Measurements from ENCODE around the gene C5orf22. TPM values are rescaled to one million over a fixed set of nuclear protein-coding genes. Genes with fewer than 3 reads are reported as not detected.

The C5orf22 gene
- total RNA-seq, 1 donor from 2014 or later, result 17.2 TPM

DNA sequence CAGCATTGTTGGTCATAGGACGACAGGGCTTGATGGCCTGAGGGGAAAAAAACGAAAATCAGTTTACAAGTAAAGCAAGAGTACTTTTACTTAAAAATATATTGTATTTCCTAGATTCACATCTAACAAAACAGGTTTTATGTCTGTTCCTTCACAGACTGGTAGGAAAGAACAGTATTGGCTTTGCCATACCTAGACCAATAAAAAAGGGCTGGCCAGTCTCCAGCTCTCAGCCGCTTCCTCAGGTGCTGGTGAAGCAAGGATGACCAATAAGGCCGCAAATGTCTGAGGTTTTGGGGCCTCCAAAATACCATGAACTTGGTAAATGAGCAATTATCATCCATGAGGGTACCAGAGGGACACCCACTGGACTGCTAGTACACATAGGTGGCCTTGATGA, 36.8 kb upstream of the C5orf22 start:
- Mint-ChIP-seq H3K27ac (ENCODE audit: unreplicated experiment) (no peak overlapping the region), H3K36me3 (ENCODE audit: low read depth) (peaks cover 35% of the 10 kb centered on the region), H3K4me3 (ENCODE audit: unreplicated experiment) (no peak overlapping the region), H3K4me1 (ENCODE audit: low read depth) (no peaks in the 10 kb centered on the region), H3K27me3 (ENCODE audit: low read depth) (no peaks in the 10 kb centered on the region), H3K9me3 (ENCODE audit: low read depth) (no peaks in the 10 kb centered on the region)
- TF ChIP-seq, protein P1, sequence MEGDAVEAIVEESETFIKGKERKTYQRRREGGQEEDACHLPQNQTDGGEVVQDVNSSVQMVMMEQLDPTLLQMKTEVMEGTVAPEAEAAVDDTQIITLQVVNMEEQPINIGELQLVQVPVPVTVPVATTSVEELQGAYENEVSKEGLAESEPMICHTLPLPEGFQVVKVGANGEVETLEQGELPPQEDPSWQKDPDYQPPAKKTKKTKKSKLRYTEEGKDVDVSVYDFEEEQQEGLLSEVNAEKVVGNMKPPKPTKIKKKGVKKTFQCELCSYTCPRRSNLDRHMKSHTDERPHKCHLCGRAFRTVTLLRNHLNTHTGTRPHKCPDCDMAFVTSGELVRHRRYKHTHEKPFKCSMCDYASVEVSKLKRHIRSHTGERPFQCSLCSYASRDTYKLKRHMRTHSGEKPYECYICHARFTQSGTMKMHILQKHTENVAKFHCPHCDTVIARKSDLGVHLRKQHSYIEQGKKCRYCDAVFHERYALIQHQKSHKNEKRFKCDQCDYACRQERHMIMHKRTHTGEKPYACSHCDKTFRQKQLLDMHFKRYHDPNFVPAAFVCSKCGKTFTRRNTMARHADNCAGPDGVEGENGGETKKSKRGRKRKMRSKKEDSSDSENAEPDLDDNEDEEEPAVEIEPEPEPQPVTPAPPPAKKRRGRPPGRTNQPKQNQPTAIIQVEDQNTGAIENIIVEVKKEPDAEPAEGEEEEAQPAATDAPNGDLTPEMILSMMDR (IDR thresholded peaks at IDR 0.05), result no peak
- DNase-seq (ENCODE audit: low spot score), result no peak

DNA sequence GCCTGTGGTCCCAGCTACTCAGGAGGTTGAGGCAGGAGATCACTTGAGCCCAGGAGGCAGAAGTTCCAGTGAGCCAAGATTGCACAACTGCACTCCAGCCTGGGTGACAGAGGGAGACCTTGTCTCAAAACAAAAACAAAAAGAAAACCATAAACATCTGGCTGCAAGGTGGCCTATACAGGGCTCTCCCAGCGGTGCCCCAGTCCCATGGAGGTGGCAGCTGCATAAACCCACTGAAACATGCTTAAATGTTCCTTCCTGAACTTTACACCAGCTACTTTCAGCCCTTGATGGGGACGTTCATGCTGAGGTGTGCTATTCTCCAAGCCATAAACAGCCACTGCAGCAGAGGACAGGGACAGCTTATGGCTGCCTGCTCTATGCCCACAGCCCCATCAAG, 35.8 kb upstream of the C5orf22 start:
- no peak for DNase-seq (ENCODE audit: low spot score)
- peaks cover 37% of the 10 kb centered on the region for H3K36me3 Mint-ChIP-seq (ENCODE audit: low read depth)
- H3K9me3 Mint-ChIP-seq (ENCODE audit: low read depth), result no peaks in the 10 kb centered on the region
- no peaks in the 10 kb centered on the region for H3K27me3 Mint-ChIP-seq (ENCODE audit: low read depth)
- H3K27ac Mint-ChIP-seq (ENCODE audit: unreplicated experiment), result no peak overlapping the region
- TF ChIP-seq, protein P1 (IDR thresholded peaks at IDR 0.05), result no peak
- H3K4me3 Mint-ChIP-seq (ENCODE audit: unreplicated experiment), result no peak overlapping the region
- H3K4me1 Mint-ChIP-seq (ENCODE audit: low read depth), result no peaks in the 10 kb centered on the region

DNA sequence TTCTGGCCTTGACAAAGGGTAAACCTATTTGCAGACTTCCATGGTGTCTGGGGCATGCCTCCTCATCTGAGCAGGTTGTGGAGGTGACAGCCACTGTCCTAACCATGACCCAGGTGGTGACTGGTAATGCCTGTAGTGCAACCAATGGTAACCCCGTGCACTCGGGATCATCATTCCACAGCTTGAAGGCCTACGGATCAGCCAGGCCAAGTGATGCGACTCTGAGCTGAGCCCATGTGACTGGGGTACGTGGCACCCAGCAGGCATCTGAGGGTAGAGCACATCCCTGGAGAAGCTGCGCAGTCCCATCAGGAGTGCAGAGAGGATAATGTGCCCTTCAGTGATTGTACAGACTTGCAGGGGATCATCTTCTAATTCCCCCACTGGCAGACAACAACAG, 35.2 kb upstream of the C5orf22 start:
- H3K27me3 Mint-ChIP-seq (ENCODE audit: low read depth), result no peaks in the 10 kb centered on the region
- H3K4me3 Mint-ChIP-seq (ENCODE audit: unreplicated experiment), result no peak overlapping the region

DNA sequence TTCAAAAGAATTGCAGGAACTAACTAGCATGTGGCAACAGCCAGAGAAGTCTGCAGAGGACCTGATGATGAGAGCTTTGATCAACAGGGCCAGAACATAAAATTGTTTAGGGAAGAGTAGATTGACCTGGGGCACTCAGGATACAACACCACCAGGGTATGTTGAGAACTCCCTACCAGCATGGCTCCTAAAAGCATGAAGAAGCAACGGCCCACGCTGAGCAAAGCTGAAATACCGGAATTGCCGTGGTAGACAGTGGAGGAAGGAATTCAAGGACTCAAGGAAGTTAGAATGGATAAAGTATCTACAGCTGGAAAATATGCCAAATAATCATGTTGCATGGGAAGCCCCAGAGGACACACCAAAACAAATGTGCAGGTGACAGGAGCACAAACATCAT, 31.8 kb upstream of the C5orf22 start:
- Mint-ChIP-seq H3K27ac (ENCODE audit: unreplicated experiment) (no peak overlapping the region), H3K4me1 (ENCODE audit: low read depth) (no peaks in the 10 kb centered on the region), H3K36me3 (ENCODE audit: low read depth) (peaks cover 44% of the 10 kb centered on the region), H3K9me3 (ENCODE audit: low read depth) (no peaks in the 10 kb centered on the region), H3K4me3 (ENCODE audit: unreplicated experiment) (no peak overlapping the region), H3K27me3 (ENCODE audit: low read depth) (no peaks in the 10 kb centered on the region)
- DNase-seq (ENCODE audit: low spot score), result no peak
- TF ChIP-seq, protein P1 (IDR thresholded peaks at IDR 0.05), result no peak

More for the DNA sequence above, 35.2 kb upstream of the C5orf22 start:
- Mint-ChIP-seq H3K36me3 (ENCODE audit: low read depth) (peaks cover 36% of the 10 kb centered on the region), H3K4me1 (ENCODE audit: low read depth) (no peaks in the 10 kb centered on the region), H3K9me3 (ENCODE audit: low read depth) (no peaks in the 10 kb centered on the region), H3K27ac (ENCODE audit: unreplicated experiment) (no peak overlapping the region)
- DNase-seq (ENCODE audit: low spot score), result no peak
- TF ChIP-seq, protein P1 (IDR thresholded peaks at IDR 0.05), result no peak

DNA sequence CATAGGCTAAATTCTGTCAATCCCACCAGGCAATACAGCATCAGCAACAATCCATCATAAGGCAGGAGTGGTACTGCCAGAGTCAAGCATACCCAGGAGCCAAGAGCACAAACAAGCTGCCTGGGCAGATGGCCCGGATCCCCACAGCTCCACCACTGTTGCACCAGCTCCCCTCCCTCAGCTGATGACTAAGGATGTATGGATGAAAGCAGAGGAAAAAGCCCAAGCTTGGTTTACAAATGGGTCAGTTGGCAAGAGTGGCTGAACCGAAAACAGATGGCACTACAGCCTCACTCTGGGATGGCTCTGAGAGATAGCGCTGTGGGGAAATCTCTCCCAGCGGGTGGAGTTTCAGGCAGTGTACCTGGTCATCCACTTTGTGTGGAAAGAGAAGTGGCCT, 29.6 kb upstream of the C5orf22 start:
- Mint-ChIP-seq H3K27ac (ENCODE audit: unreplicated experiment) (no peak overlapping the region), H3K27me3 (ENCODE audit: low read depth) (no peaks in the 10 kb centered on the region), H3K4me3 (ENCODE audit: unreplicated experiment) (no peak overlapping the region), H3K36me3 (ENCODE audit: low read depth) (peaks cover 39% of the 10 kb centered on the region), H3K4me1 (ENCODE audit: low read depth) (no peaks in the 10 kb centered on the region), H3K9me3 (ENCODE audit: low read depth) (no peaks in the 10 kb centered on the region)
- no peak for DNase-seq (ENCODE audit: low spot score)
- TF ChIP-seq, protein P1 (IDR thresholded peaks at IDR 0.05), result no peak
